Measurements from ENCODE around the gene VIPR2. TPM values are rescaled to one million over a fixed set of nuclear protein-coding genes. Genes with fewer than 3 reads are reported as not detected.

Gene VIPR2
- total and polyA plus RNA-seq, 2 of the 13 experiments (the other 11 are each of a cell fraction or from before 2014, with no cell fraction given), result not detected

DNA sequence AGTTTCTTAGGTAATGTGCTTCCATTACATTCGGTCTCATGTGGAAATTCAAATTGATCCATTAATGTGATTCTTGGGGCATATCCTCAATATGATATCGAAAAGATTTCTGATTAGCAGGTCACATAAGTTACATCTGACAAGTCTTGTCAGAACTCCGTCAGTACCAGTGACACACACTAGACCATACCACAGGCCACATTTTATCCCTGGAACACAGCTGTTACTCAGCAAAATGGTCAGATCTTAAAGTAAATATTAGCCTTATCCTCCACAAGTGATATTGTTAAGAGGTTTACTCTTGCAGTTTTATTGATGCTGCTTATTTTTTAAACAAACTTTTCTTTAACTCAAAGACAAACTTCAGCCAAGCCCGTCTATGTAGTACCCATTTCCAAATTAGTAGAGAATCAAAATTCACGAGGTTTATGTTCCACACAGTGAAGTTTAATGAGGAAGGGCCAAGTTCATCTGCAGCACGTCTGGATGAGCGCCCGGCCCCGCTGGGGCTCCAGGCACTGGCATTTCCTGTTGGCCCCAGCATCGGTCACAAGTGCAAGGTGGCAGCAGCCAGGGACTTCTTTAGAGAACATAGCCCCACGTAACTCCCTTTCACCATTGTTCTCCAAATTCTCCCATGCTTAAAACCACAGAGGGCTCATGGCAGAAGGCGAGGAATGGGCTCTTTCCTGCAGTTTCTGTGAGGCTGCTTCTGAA, 132.2 kb downstream of the VIPR2 start:
- Histone ChIP-seq H3K36me3 (replicated peaks in 1 of 2; ENCODE audit: control insufficient read depth in 1 of 2, insufficient read depth in 2 of 2, low read length in 2 of 2) (no peaks in the 10 kb centered on the region), H2AFZ (ENCODE audit: low read length) (no peak overlapping the region), H3K4me3 (replicated peaks in 1 of 3; ENCODE audit: insufficient read depth in 1 of 3, low read depth in 2 of 3, low read length in 3 of 3) (no peak overlapping the region), H3K27ac (ENCODE audit: extremely low read length, insufficient read depth, low read length) (no peak overlapping the region), H4K20me1 (ENCODE audit: insufficient read depth, low read length) (no peaks in the 10 kb centered on the region), H3K9me3 (ENCODE audit: low read length) (no peaks in the 10 kb centered on the region), H3K79me2 (ENCODE audit: insufficient read depth, low read length) (no peaks in the 10 kb centered on the region), H3K27me3 (ENCODE audit: control insufficient read depth in 1 of 2, insufficient read depth in 2 of 2, low read length in 2 of 2) (peaks cover 9 to 60% of the 10 kb centered on the region in 2 experiments; a peak in 4 of 5 replicates), H3K4me1 (ENCODE audit: insufficient read depth, low read length) (0 out of 2 replicates have a peak, but pooled peaks cover 8% of the 10 kb centered on the region), H3K4me2 (ENCODE audit: low read depth, low read length) (no peak overlapping the region), H3K9ac (ENCODE audit: insufficient read depth, low read depth, low read length) (no peak overlapping the region)
- no peak for DNase-seq (ENCODE audit: low spot score)
- no TSS peak for BruUV-seq (replicated peaks)
- ChIA-PET POLR2A (no interaction called here), CTCF (ENCODE audit: low intra/inter-chr PET ratio, low total read pairs) (no interaction called here)
- intact Hi-C loops (cut with micrococcal nuclease; ENCODE audit: unreplicated experiment), result no loop called here
- 0 out of 3 replicates have a peak, but pooled peaks have one; percentile 20 for ATAC-seq
- TF ChIP-seq RARA (CRISPR knock-in tag; IDR thresholded peaks at IDR 0.05) (0 out of 2 replicates have a peak, but pooled peaks have one; percentile 11), ZNF75D (CRISPR knock-in tag; IDR thresholded peaks at IDR 0.05; ENCODE audit: borderline replicate concordance) (no peak)
- in situ Hi-C loops (cut with HindIII; ENCODE audit: extremely low pct_ligation_motif_present, low pct_unique_long_range_greater_than_20kb), result no loop called here
- no peak for FAIRE-seq
- 8% methylated on average over 11 of the region's 12 CpGs for WGBS (ENCODE audit: low lambda C conversion rate)

DNA sequence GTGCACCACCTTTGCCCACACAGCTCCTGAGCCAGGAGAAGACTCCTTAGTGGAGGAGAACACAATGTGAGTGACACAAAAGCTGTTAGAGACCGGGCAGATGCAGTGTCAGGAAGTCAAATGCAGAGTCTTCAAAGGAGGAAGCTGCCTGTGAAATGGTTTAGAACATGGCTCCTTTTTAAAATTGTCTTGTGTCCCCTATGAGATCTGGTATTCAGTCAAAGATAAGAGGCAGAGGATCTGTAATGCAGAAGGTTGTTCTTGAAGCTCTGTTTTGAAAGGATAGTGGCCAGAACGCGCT, 133.0 kb downstream of the VIPR2 start:
- H3K27me3 ChIP-seq (ENCODE audit: control insufficient read depth in 1 of 2, insufficient read depth in 2 of 2, low read length in 2 of 2), result peaks cover 12 to 60% of the 10 kb centered on the region in 2 experiments; a peak in 4 of 5 replicates
- H3K36me3 ChIP-seq (replicated peaks in 1 of 2; ENCODE audit: control insufficient read depth in 1 of 2, insufficient read depth in 2 of 2, low read length in 2 of 2), result no peaks in the 10 kb centered on the region
- no peaks in the 10 kb centered on the region for H4K20me1 ChIP-seq (ENCODE audit: insufficient read depth, low read length)
- DNase-seq (ENCODE audit: low spot score) (no peak), FAIRE-seq (no peak), ATAC-seq (no peak)
- H2AFZ ChIP-seq (ENCODE audit: low read length), result no peak overlapping the region
- no TSS peak for BruUV-seq (replicated peaks)
- in situ Hi-C loops (cut with HindIII; ENCODE audit: extremely low pct_ligation_motif_present, low pct_unique_long_range_greater_than_20kb) (no loop called here), intact Hi-C loops (cut with micrococcal nuclease; ENCODE audit: unreplicated experiment) (no loop called here)
- WGBS (ENCODE audit: low lambda C conversion rate), result 29% methylated on average over 3 of the region's 3 CpGs
- H3K4me1 ChIP-seq (ENCODE audit: insufficient read depth, low read length), result 0 out of 2 replicates have a peak, but pooled peaks cover 8% of the 10 kb centered on the region
- no peak overlapping the region for H3K4me2 ChIP-seq (ENCODE audit: low read depth, low read length)
- ChIA-PET POLR2A (no interaction called here), CTCF (ENCODE audit: low intra/inter-chr PET ratio, low total read pairs) (no interaction called here)
- H3K4me3 ChIP-seq (replicated peaks in 1 of 3; ENCODE audit: insufficient read depth in 1 of 3, low read depth in 2 of 3, low read length in 3 of 3), result no peak overlapping the region
- no peaks in the 10 kb centered on the region for H3K79me2 ChIP-seq (ENCODE audit: insufficient read depth, low read length)
- no peaks in the 10 kb centered on the region for H3K9me3 ChIP-seq (ENCODE audit: low read length)
- H3K9ac ChIP-seq (ENCODE audit: insufficient read depth, low read depth, low read length), result no peak overlapping the region
- H3K27ac ChIP-seq (ENCODE audit: extremely low read length, insufficient read depth, low read length), result no peak overlapping the region
- TF ChIP-seq ZNF777 (CRISPR knock-in tag; IDR thresholded peaks at IDR 0.05) (no peak), MAFG (CRISPR knock-in tag; IDR thresholded peaks at IDR 0.05) (no peak), BRD4 (CRISPR knock-in tag; IDR thresholded peaks at IDR 0.05) (no peak), ZNF274 (CRISPR knock-in tag; IDR thresholded peaks at IDR 0.05) (no peak), RORA (CRISPR knock-in tag; IDR thresholded peaks at IDR 0.05) (no peak), ZBED4 (CRISPR knock-in tag; IDR thresholded peaks at IDR 0.05; ENCODE audit: borderline replicate concordance) (no peak), KDM2A (CRISPR knock-in tag; IDR thresholded peaks at IDR 0.05; ENCODE audit: borderline replicate concordance, low read depth) (no peak), DZIP1 (CRISPR knock-in tag; IDR thresholded peaks at IDR 0.05) (no peak)
